Activated T-cell treated with anti-CD3 and anti-CD28 coated beads, Interleukin-2, amount 50 U/mL, for 48 hours (primary cell): ENCODE results near the gene CLEC4M.
A peak's percentile ranks its signal among the peaks of the same experiment; 100 is the strongest.
"Not testable (repeated sequence)": the region's sequence is repeated elsewhere in the genome, so short reads cannot be mapped to it uniquely, and the experiment has no call there.

ENCODE experiments used
- DNase-seq, 2 experiments: peaks; one replicate each; pipeline ENCODE4 v3.0.0-alpha.2; 2020

CLEC4M gene

GRCh38 chr19:7779631-7780486 lies 16.8 kb downstream of the CLEC4M start:
- no peak for DNase-seq

- no peak for DNase-seq
Measured at GRCh38 chr19:7781157-7781556, 18.1 kb downstream of the CLEC4M start.

- DNase-seq, result no peak
Measured at GRCh38 chr19:7783991-7784423, 21.0 kb downstream of the CLEC4M start.

- no peak for DNase-seq
Measured at GRCh38 chr19:7784856-7785255, 21.8 kb downstream of the CLEC4M start.

- no peak for DNase-seq
Measured at GRCh38 chr19:7787141-7787540, 24.1 kb downstream of the CLEC4M start.

- no peak for DNase-seq
Measured at GRCh38 chr19:7787602-7788177, 24.6 kb downstream of the CLEC4M start.

- DNase-seq, result no peak
Measured at GRCh38 chr19:7788178-7788932, 25.3 kb downstream of the CLEC4M start.

GRCh38 chr19:7788933-7789323 lies 25.9 kb downstream of the CLEC4M start:
- no peak for DNase-seq

- peak in 1 of 2 experiments; percentile 42 for DNase-seq
Measured at GRCh38 chr19:7789447-7789846, 26.4 kb downstream of the CLEC4M start.

GRCh38 chr19:7790416-7790815 lies 27.4 kb downstream of the CLEC4M start:
- DNase-seq, result no peak

GRCh38 chr19:7792281-7792680 lies 29.2 kb downstream of the CLEC4M start:
- DNase-seq, result no peak

GRCh38 chr19:7792701-7793100 lies 29.7 kb downstream of the CLEC4M start:
- not testable (repeated sequence) for DNase-seq

- no peak for DNase-seq
Measured at GRCh38 chr19:7793493-7793892, 30.4 kb downstream of the CLEC4M start.

GRCh38 chr19:7795555-7796161 lies 32.6 kb downstream of the CLEC4M start:
- DNase-seq, result no peak

- DNase-seq, result peak; percentile 67 to 73
Measured at GRCh38 chr19:7799640-7800355, 36.8 kb downstream of the CLEC4M start.

GRCh38 chr19:7801020-7801570 lies 38.1 kb downstream of the CLEC4M start:
- no peak for DNase-seq

GRCh38 chr19:7806234-7806633 lies 43.2 kb downstream of the CLEC4M start:
- no peak for DNase-seq

GRCh38 chr19:7806876-7807275 lies 43.8 kb downstream of the CLEC4M start:
- no peak for DNase-seq

GRCh38 chr19:7808108-7808507 lies 45.1 kb downstream of the CLEC4M start:
- peak in 1 of 2 experiments; percentile 20 for DNase-seq

- no peak for DNase-seq
Measured at GRCh38 chr19:7811989-7812388, 48.9 kb downstream of the CLEC4M start.

- peak in 1 of 2 experiments; percentile 33 for DNase-seq
Measured at GRCh38 chr19:7815325-7815724, 52.3 kb downstream of the CLEC4M start.

- DNase-seq, result not testable (repeated sequence)
Measured at GRCh38 chr19:7816040-7816439, 53.0 kb downstream of the CLEC4M start.
